Measurements from ENCODE around the gene HOXB6.

Gene HOXB6

GRCh38 chr17:48571024-48571818 lies 33.6 kb downstream of the HOXB6 start:
- TF ChIP-seq CTCF (IDR thresholded peaks at IDR 0.05) = no peak
- H3K27ac ChIP-seq = no peak overlapping the region

GRCh38 chr17:48570325-48571023 lies 34.3 kb downstream of the HOXB6 start:
- TF ChIP-seq CTCF (IDR thresholded peaks at IDR 0.05) = no peak
- no peak for TF ChIP-seq ZFX (IDR thresholded peaks at IDR 0.05; ENCODE audit: borderline replicate concordance)
- H3K27ac ChIP-seq = no peak overlapping the region

- TF ChIP-seq ZFX (IDR thresholded peaks at IDR 0.05; ENCODE audit: borderline replicate concordance) (no peak), CTCF (IDR thresholded peaks at IDR 0.05) (no peak)
- no peak overlapping the region for H3K27ac ChIP-seq
These were observed 35.0 kb downstream of the HOXB6 start for GRCh38 chr17:48569674-48570324.

- TF ChIP-seq ZFX (IDR thresholded peaks at IDR 0.05; ENCODE audit: borderline replicate concordance) = no peak
- TF ChIP-seq CTCF (IDR thresholded peaks at IDR 0.05) = no peak
These were observed 35.6 kb downstream of the HOXB6 start for GRCh38 chr17:48569240-48569582.

GRCh38 chr17:48568499-48569239 lies 36.1 kb downstream of the HOXB6 start:
- TF ChIP-seq CTCF (IDR thresholded peaks at IDR 0.05) (no peak), ZFX (IDR thresholded peaks at IDR 0.05; ENCODE audit: borderline replicate concordance) (no peak)
- no peak overlapping the region for H3K27ac ChIP-seq

More at GRCh38 chr17:48569240-48569582, 35.6 kb downstream of the HOXB6 start:
- no peak overlapping the region for H3K27ac ChIP-seq

- no peak overlapping the region for H3K27ac ChIP-seq
- no peak for TF ChIP-seq CTCF (IDR thresholded peaks at IDR 0.05)
- TF ChIP-seq ZFX (IDR thresholded peaks at IDR 0.05; ENCODE audit: borderline replicate concordance) = no peak
These were observed 37.0 kb downstream of the HOXB6 start for GRCh38 chr17:48567646-48568354.

Measured in 22Rv1 (cell line).